GM12865 (cell line): ENCODE results near the gene HOXB5.

ENCODE experiments used
- DNase-seq: peaks from one replicate; pipeline ENCODE4 v3.0.0; 2010; ENCODE audit warnings: low read depth
- H3K4me3 ChIP-seq: 2 replicates; pipeline ENCODE4 v1.5.1; 2011; ENCODE audit warnings: mild to moderate bottlenecking, low read depth, low read length, control low read depth
- TF ChIP-seq, protein P1 (sequence below): IDR thresholded peaks from 2 replicates; pipeline ENCODE4 v1.5.1; 2011; ENCODE audit warnings: low read length, control low read depth, low read depth, inconsistent platforms; ENCODE audit not compliant: insufficient read depth; ENCODE audit errors: missing control alignments

HOXB5 gene

DNA sequence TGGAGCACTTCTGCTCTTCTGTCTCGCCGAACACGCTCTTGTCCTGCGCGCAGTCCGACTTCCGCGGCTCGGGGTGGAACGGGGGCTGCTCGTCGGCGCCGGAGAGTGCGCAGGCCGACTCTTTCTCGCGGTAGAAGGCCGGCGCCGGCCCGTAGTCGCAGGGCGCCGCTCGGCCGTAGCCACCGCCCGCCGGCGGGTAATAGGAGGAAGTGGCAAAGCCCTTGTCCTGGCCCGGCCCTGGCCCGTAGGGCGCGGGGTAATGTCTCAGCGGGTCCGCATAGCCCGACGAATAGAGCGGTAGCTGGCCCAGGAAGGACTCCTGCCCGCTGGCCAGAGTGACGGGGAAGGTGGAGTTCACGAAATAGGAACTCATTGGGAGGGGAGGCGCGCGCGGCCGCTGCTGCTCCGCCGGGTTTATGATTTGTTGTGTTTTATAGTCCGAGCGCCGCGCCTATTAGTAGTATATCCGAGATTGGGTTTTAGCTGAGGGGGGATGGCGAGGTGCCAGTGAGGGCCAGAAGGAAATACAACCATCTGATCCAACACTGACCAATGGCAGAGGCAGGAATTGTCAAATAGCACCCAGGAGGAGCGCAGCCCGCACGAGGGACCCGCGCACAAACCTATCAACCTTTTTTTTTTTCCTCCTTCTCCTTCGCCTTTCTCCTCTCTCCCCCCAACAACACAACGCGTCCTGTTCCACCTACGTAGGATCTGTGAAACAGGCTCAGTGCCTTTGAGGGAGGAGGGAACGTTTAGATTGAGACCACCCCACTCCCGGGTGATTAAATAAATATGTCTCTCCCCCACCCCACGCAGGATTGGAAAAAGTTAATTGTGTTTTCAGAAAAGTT is 4.4 kb upstream of the HOXB5 start:
- DNase-seq = peak; percentile 34
- TF ChIP-seq, protein P1, sequence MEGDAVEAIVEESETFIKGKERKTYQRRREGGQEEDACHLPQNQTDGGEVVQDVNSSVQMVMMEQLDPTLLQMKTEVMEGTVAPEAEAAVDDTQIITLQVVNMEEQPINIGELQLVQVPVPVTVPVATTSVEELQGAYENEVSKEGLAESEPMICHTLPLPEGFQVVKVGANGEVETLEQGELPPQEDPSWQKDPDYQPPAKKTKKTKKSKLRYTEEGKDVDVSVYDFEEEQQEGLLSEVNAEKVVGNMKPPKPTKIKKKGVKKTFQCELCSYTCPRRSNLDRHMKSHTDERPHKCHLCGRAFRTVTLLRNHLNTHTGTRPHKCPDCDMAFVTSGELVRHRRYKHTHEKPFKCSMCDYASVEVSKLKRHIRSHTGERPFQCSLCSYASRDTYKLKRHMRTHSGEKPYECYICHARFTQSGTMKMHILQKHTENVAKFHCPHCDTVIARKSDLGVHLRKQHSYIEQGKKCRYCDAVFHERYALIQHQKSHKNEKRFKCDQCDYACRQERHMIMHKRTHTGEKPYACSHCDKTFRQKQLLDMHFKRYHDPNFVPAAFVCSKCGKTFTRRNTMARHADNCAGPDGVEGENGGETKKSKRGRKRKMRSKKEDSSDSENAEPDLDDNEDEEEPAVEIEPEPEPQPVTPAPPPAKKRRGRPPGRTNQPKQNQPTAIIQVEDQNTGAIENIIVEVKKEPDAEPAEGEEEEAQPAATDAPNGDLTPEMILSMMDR = no peak

DNA sequence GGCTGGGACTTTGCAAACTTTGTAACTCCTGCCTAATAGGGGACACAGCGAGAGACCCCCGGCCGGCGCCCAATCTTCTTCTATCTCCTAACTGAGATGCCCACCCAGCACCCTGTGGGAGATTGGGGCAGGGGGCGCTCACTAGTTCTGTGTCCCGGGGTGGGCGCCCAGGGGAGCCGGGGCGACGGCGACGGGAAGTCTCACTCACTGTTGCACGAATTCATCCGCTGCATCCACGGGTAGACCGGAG is 3.9 kb upstream of the HOXB5 start:
- H3K4me3 ChIP-seq = no peak overlapping the region
- TF ChIP-seq, protein P1 = no peak
- no peak for DNase-seq

More for the DNA sequence above, 4.4 kb upstream of the HOXB5 start:
- H3K4me3 ChIP-seq = no peak overlapping the region

DNA sequence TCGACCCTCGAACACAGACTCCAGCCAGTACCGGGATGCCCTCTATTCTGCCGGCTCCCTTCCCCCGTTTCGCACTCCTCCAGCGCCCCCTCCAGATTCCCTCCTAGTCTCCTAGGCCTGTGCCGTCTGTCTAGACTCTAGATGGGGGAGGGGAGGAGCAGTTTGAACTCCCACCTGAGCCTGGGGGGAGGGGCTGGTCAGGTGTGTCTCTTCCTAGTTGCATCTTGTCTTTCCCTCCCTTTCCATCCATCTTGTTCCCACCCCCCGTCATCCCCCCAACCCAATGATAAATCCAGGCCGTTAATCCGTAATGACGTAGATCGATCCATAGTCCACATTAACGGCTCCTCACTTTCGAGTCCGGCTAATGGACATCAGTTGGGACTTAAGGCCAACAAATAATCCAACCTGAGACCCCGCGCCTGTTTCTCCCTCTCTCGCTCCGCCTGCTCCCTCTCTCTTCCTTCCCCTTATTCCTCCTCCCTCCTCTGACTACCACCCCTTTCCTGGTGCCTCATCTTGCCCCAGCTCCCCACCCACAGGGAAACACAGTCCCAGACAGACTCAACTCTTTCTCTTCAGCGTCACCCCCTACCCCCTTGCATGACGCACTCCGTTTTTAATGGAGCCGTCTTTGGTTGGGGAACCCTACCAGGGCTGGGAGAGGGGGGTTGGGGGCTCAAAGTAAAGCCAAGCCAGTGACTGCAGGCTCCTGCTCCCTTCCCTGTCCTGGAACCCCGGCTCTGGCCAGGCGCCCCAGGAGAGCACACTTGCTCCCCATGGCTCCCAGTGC is 3.4 kb upstream of the HOXB5 start:
- H3K4me3 ChIP-seq = no peak overlapping the region
- DNase-seq = no peak
- TF ChIP-seq, protein P1 = no peak

DNA sequence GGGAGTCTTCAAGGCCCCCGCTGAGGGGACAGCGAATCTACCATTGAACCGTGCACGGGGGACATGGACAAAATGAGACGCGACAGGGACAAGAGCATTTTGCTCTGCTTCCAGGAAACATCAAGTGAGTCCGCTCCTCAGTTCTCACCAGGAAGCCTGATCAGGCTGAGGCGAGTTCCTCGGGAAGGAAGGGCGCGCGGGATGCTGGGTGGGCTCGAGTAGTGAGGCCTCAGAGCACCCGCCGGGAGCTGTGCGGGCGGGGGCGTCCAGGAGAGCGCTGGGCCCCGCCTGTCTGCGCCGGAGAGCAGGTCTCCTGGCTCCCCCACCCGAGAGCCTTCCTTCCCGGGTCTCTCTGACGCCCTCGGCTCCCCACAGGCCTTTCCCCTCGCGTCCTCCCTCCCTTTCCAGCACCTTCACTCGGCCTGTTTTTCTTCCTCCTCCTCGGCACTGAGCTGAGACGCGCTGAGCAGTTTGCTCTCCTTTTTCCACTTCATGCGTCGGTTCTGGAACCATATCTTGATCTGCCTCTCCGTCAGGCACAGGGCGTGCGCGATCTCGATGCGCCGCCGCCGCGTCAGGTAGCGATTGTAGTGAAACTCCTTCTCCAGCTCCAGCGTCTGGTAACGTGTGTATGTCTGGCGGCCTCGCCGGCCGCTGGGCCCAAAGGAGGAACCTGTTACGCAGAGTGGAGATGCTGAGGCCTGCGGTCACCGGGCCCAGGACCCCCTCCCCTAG is 2.6 kb upstream of the HOXB5 start:
- H3K4me3 ChIP-seq = no peak overlapping the region
- no peak for DNase-seq
- TF ChIP-seq, protein P1 = no peak

DNA sequence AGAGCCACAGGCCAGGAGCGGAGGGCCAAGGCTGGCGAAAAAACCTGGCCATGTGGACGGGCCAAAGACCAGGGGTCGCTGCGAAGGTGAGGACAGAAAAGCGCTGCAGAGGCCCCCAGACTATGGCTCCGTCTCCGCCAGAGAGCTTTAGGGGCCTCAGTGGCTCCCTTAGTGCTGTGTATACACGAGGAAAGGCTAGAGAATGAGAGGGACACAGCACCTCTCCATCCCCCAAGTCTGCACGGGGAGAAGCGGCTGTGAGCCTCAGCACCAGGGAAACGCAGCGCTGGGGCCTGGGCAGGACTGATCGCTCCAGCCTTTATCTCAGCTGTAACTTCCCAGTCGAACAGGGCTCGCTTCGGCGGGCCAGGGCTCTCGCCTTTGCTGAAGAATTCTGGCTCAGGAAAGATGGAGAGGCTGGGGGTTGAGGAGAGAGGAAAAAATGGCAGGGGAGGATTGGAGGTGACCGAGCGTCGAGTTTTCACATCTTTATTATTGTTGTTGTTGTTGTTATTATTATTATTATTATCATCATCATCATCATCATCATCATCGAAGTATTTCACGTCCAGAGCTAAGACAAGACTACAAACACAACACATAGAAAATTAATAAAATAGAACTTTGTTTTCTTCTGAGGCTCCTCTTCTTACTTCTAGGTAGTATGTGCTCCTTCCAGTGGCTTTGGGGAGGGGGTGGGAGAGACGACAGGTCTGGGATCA is 1.9 kb upstream of the HOXB5 start:
- TF ChIP-seq, protein P1 = no peak
- no peak for DNase-seq
- H3K4me3 ChIP-seq = no peak overlapping the region

DNA sequence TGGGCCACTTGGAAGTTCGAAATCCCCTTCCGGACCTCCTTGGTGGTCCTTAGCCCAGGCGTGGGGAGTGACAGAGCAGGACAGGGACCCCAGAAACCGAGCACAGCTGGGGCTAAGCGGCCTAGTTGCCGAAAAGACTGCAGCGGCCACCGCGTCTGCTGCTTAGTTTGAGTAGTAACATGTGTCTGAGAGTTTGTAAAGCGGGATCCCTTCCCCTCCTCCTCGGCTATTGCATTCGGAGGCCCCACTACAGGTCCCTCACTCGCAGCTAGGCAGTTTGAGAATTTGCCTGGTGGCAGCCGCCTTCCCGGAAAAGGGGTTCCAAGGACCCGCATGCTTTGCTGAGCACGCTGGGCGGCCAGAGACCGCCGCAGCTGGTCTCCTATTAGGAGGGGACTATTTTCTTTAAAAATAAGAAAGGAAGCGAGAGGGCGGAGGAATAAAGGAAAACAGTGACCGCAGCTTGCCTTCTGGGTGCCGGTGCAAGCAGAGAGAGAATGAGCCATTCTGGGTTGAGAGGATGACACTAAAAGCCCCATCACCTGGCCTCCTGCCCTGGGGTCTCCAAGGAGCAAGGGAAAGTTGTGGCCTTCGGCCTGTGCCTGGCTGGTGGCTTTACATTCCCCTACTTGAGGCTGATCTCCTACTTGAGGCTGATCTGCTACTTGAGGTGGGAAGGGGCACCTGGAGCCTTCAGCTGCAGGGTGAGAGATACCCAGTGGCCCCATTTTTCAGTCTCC is 1.1 kb upstream of the HOXB5 start:
- no peak overlapping the region for H3K4me3 ChIP-seq
- TF ChIP-seq, protein P1 = no peak
- DNase-seq = no peak
